SK-N-SH (cell line): ENCODE measurements around the gene KRT222. TPM values are rescaled to one million over a fixed set of nuclear protein-coding genes. Genes with fewer than 3 reads are reported as not detected.

Experiments
- CTCF ChIA-PET: fragments of 300-600, 350-600 bp; formaldehyde crosslinking; extraction: SDS; loops from one replicate; lab custom pipeline; 2021; lab: Yijun Ruan, JAX
- POLR2A ChIA-PET: fragments of 350-600 bp; sonication (Branson Sonifier 250); formaldehyde crosslinking; extraction: SDS; loops from one replicate; lab custom pipeline; 2020; ENCODE audit warnings: antibody characterized with exemption, inconsistent platforms; lab: Yijun Ruan, JAX
- DNase-seq: peaks from one replicate; pipeline ENCODE4 v3.0.0; 2012
- H2AFZ ChIP-seq: fragments of 200-600 bp; sonication (generic); 2 replicates; pipeline ENCODE4 v1.8.1; 2016; ENCODE audit warnings: antibody characterized with exemption, mild to moderate bottlenecking, low read depth
- H3F3A ChIP-seq: fragments of 200-600 bp; sonication (generic); replicated peaks from 2 replicates; pipeline ENCODE3; 2016; ENCODE audit warnings: antibody characterized with exemption, mild to moderate bottlenecking; ENCODE audit not compliant: insufficient read depth
- H3K27ac ChIP-seq, 2 experiments: fragments of 200-500 bp in 1 of 2; fragments of 200-600 bp in 1 of 2; sonication (Bioruptor generic) in 1 of 2; sonication (generic), shearing (Covaris generic) in 1 of 2; 2 replicates each; pipeline versions ENCODE4 v1.5.1 to v1.6.1; 2014 to 2016; ENCODE audit warnings: low read depth in 2 of 2, inconsistent platforms in 1 of 2, low read length in 1 of 2, mild to moderate bottlenecking in 1 of 2, mixed read lengths in 1 of 2
- H3K27me3 ChIP-seq: fragments of 200-600 bp; sonication (generic), shearing (Covaris generic); 2 replicates; pipeline ENCODE4 v1.6.1; 2016; ENCODE audit warnings: mixed run types; ENCODE audit not compliant: insufficient read depth
- H3K36me3 ChIP-seq, 2 experiments: fragments of 200-500 bp in 1 of 2; fragments of 200-600 bp in 1 of 2; sonication (Bioruptor generic) in 1 of 2; sonication (generic) in 1 of 2; replicated peaks in 1 of 2; 2 replicates each; pipeline versions ENCODE3 to v1.5.1; 2014 to 2016; ENCODE audit warnings: low read length in 1 of 2, mild to moderate bottlenecking in 1 of 2; ENCODE audit not compliant: insufficient read depth in 2 of 2, control insufficient read depth in 1 of 2
- H3K4me1 ChIP-seq, 2 experiments: fragments of 200-500 bp in 1 of 2; fragments of 200-600 bp in 1 of 2; sonication (Bioruptor generic) in 1 of 2; sonication (generic), shearing (Covaris generic) in 1 of 2; 2 replicates each; pipeline versions ENCODE4 v1.5.1 to v1.6.1; 2014 to 2016; ENCODE audit warnings: low read depth in 1 of 2, low read length in 1 of 2, mixed run types in 1 of 2; ENCODE audit not compliant: insufficient read depth in 2 of 2, control insufficient read depth in 1 of 2
- H3K4me2 ChIP-seq: fragments of 200-600 bp; sonication (generic), shearing (Covaris generic); 2 replicates; pipeline ENCODE4 v1.6.1; 2017; ENCODE audit warnings: mixed run types
- H3K4me3 ChIP-seq, 2 experiments: fragments of 200-500 bp in 1 of 2; fragments of 200-600 bp in 1 of 2; sonication (Bioruptor generic) in 1 of 2; sonication (generic), shearing (Covaris generic) in 1 of 2; 2 replicates each; pipeline versions ENCODE4 v1.5.1 to v1.8.1; 2014 to 2016; ENCODE audit warnings: low read depth in 2 of 2, inconsistent platforms in 1 of 2, low read length in 1 of 2, mild to moderate bottlenecking in 1 of 2, mixed read lengths in 1 of 2, moderate library complexity in 1 of 2
- H3K79me2 ChIP-seq: fragments of 200-600 bp; sonication (generic); 2 replicates; pipeline ENCODE4 v1.8.1; 2017; ENCODE audit warnings: mild to moderate bottlenecking; ENCODE audit not compliant: insufficient read depth
- H3K9ac ChIP-seq: fragments of 200-600 bp; sonication (generic); 2 replicates; pipeline ENCODE4 v1.6.1; 2017; ENCODE audit warnings: mixed run types
- H3K9me2 ChIP-seq: fragments of 200-600 bp; sonication (generic); 2 replicates; pipeline ENCODE4 v1.6.1; 2017; ENCODE audit warnings: mixed run types
- H3K9me3 ChIP-seq: fragments of 200-600 bp; sonication (generic); 2 replicates; pipeline ENCODE4 v1.6.1; 2017; ENCODE audit warnings: mixed run types, mild to moderate bottlenecking, moderate library complexity
- H4K20me1 ChIP-seq: fragments of 200-600 bp; sonication (generic); 2 replicates; pipeline ENCODE4 v1.6.1; 2017; ENCODE audit warnings: mild to moderate bottlenecking, mixed run types; ENCODE audit not compliant: insufficient read depth
- ELF1 ChIP-seq: IDR thresholded peaks from 2 replicates; pipeline ENCODE4 v1.4.0; 2012
- FOSL2 ChIP-seq: IDR thresholded peaks from 2 replicates; pipeline ENCODE4 v1.4.0; 2012; ENCODE audit warnings: low read depth, mild to moderate bottlenecking, moderate library complexity, borderline replicate concordance
- FOXJ3 ChIP-seq: sonication (generic); formaldehyde crosslinking; IDR thresholded peaks from 2 replicates; pipeline ENCODE4 v1.5.1; 2020; ENCODE audit warnings: mild to moderate bottlenecking, missing genetic modification reagents
- GATA2 ChIP-seq: sonication (generic); formaldehyde crosslinking; IDR thresholded peaks from 2 replicates; pipeline ENCODE4 v1.5.0; 2020; ENCODE audit warnings: mild to moderate bottlenecking, missing genetic modification reagents
- IRF3 ChIP-seq: fragments of 150-350 bp; IDR thresholded peaks from 2 replicates; pipeline ENCODE4 v1.6.1; 2016; ENCODE audit warnings: mild to moderate bottlenecking, low read depth, low read length
- MAX ChIP-seq: IDR thresholded peaks from 2 replicates; pipeline ENCODE4 v1.4.0; 2012; ENCODE audit warnings: low read depth
- RAD21 ChIP-seq: IDR thresholded peaks from 2 replicates; pipeline ENCODE4 v1.6.1; 2012; ENCODE audit warnings: mild to moderate bottlenecking, low read length
- RCOR1 ChIP-seq: fragments of 150-350 bp; IDR thresholded peaks from 2 replicates; pipeline ENCODE4 v1.6.1; 2017; ENCODE audit warnings: antibody characterized with exemption, low read length
- TEAD4 ChIP-seq: IDR thresholded peaks from 2 replicates; pipeline ENCODE4 v1.4.0; 2012; ENCODE audit warnings: mild to moderate bottlenecking, borderline replicate concordance; ENCODE audit not compliant: insufficient read depth
- USF2 ChIP-seq: fragments of 150-350 bp; IDR thresholded peaks from 2 replicates; pipeline ENCODE4 v1.6.1; 2017; ENCODE audit warnings: antibody characterized with exemption, low read length, low read depth, borderline replicate concordance
- WGBS: methylation state at CpG from one replicate; pipeline ENCODE4 v1.1.6; 2017; ENCODE audit warnings: low lambda C conversion rate; 5-methylcytosine and 5-hydroxymethylcytosine counted together
- polyA plus RNA-seq, 3 experiments: library from polyadenylated mRNA; depleted of rRNA; stranded (reverse); fragments of >200 nt; gene quantifications; 2 replicates each; pipeline ENCODE4 v1.2.3, GENCODE V29; 2012

The KRT222 gene
- polyA plus RNA-seq, 1 of the 3 experiments (the other 2 are of a cell fraction): not detected

DNA sequence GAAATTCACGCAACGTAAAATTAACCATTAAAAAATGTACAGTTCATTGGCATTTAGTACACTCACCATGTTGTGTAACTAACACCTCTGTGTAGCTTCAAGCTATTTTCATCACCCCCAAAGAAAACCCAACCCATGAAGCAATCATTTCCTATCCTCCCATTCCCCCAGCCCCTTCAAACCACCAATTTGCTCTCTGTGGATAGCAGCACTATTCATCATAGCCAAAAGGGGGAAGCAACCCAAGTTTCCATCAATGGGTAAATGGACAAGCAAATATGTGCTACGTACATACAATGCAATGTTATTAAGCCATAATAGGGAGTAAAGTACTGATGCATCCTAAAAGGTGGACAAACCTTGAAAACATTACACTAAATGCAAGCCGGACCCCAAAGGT lies 10.9 kb upstream of the KRT222 start:
- Histone ChIP-seq H3F3A (no peaks in the 10 kb centered on the region), H3K9me3 (no peaks in the 10 kb centered on the region), H2AFZ (no peak overlapping the region), H3K79me2 (no peaks in the 10 kb centered on the region), H3K4me2 (no peak overlapping the region), H3K27ac (no peak overlapping the region), H3K4me1 (no peaks in the 10 kb centered on the region), H3K27me3 (peaks cover 78% of the 10 kb centered on the region), H3K9ac (no peak overlapping the region), H3K9me2 (no peaks in the 10 kb centered on the region), H3K36me3 (no peaks in the 10 kb centered on the region), H3K4me3 (no peak overlapping the region), H4K20me1 (no peaks in the 10 kb centered on the region)
- no peak for DNase-seq
- POLR2A ChIA-PET: interaction anchor here (0.6 kb wide), 1 partner anchor 234 kb away, joined by 3 read pairs; no protein-coding TSS in a partner anchor
- TF ChIP-seq RCOR1 (no peak), RAD21 (no peak), FOSL2 (no peak)
- CTCF ChIA-PET: no interaction called here
- WGBS: 54% methylated on average over 4 of the region's 4 CpGs

DNA sequence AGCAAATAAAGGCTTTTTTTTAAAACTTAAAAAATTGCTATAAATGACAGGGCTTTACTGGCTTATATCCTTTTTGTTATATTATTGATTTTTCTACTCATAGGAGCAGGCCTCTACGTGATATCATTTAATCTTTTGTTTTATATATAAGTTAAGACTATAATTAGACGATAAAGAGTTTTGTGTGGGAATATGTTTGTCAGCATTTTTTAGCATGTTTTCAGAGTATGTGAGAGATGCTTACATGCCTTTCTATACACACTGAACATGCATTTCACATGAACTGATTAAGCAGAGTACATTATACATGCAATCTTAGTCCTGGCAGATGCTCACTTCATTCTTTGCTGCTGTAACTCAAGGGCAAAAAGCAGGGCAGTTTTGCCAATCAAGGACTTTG lies 7.7 kb upstream of the KRT222 start:
- Histone ChIP-seq H2AFZ (no peak overlapping the region), H3K36me3 (no peaks in the 10 kb centered on the region), H4K20me1 (no peaks in the 10 kb centered on the region), H3K9me2 (no peaks in the 10 kb centered on the region), H3F3A (no peaks in the 10 kb centered on the region), H3K4me2 (no peak overlapping the region), H3K4me1 (no peaks in the 10 kb centered on the region), H3K79me2 (no peaks in the 10 kb centered on the region), H3K27me3 (peaks cover 66% of the 10 kb centered on the region), H3K9me3 (no peaks in the 10 kb centered on the region), H3K4me3 (no peak overlapping the region), H3K9ac (no peak overlapping the region), H3K27ac (no peak overlapping the region)
- ChIA-PET CTCF (interaction anchor here (0.7 kb wide), 1 partner anchor 53 kb away, joined by 3 read pairs; no protein-coding TSS in a partner anchor), POLR2A (interaction anchor here (0.7 kb wide), 1 partner anchor 867 kb away, joined by 3 read pairs; no protein-coding TSS in a partner anchor)
- TF ChIP-seq GATA2 (CRISPR knock-in tag) (no peak), MAX (no peak), FOSL2 (no peak), IRF3 (no peak), USF2 (no peak), TEAD4 (no peak), ELF1 (no peak), FOXJ3 (CRISPR knock-in tag) (no peak)
- 16% methylated on average over 2 of the region's 2 CpGs for WGBS
- DNase-seq: no peak
